Gastrocnemius medialis (tissue), 4 donors: ENCODE measurements around the gene PPT1. TPM values are rescaled to one million over a fixed set of nuclear protein-coding genes. Genes with fewer than 3 reads are reported as not detected.

Source experiments
- ATAC-seq, 2 donors: fragments of 150-250 bp; one replicate each; pipeline ENCODE4 v1.9.1; 2016
- DNase-seq, 2 donors: peaks; one replicate each; pipeline ENCODE4 v3.0.0-alpha.2; 2019
- H3K27ac ChIP-seq, 4 donors: fragments of 200-600 bp; sonication (generic); 1 replicate in 1 of 4; 2 replicates in 3 of 4; pipeline ENCODE4 v1.5.1; 2016 to 2018; ENCODE audit warnings: mild to moderate bottlenecking in 2 of 4, moderate library complexity in 1 of 4
- H3K27me3 ChIP-seq, 3 donors: fragments of 200-600 bp; sonication (generic) in 2 of 3; 1 replicate in 1 of 3; 2 replicates in 2 of 3; pipeline versions ENCODE4 v1.5.1 to v1.6.0; 2016 to 2019; ENCODE audit warnings: mild to moderate bottlenecking in 1 of 3, moderate library complexity in 1 of 3
- H3K36me3 ChIP-seq, 2 donors: fragments of 200-600 bp; sonication (generic) in 1 of 2; one replicate each; pipeline ENCODE4 v1.5.1; 2017 to 2018
- H3K4me1 ChIP-seq, 2 donors: fragments of 200-600 bp; sonication (generic) in 1 of 2; one replicate each; pipeline ENCODE4 v1.5.1; 2016 to 2017; ENCODE audit warnings: mild to moderate bottlenecking in 2 of 2
- H3K4me3 ChIP-seq, 4 donors: fragments of 200-600 bp; sonication (generic) in 3 of 4; 1 replicate in 1 of 4; 2 replicates in 3 of 4; pipeline ENCODE4 v1.5.1; 2016 to 2019; ENCODE audit warnings: mild to moderate bottlenecking in 2 of 4
- H3K9me3 ChIP-seq, 3 donors: fragments of 200-600 bp; sonication (generic) in 2 of 3; 1 replicate in 1 of 3; 2 replicates in 2 of 3; pipeline ENCODE4 v1.5.1; 2016 to 2019
- POLR2A ChIP-seq, 2 donors: fragments of 450-650 bp; IDR thresholded peaks; one replicate each; pipeline ENCODE4 v1.6.1; 2017; ENCODE audit warnings: antibody characterized with exemption in 2 of 2, mild to moderate bottlenecking in 2 of 2, moderate library complexity in 2 of 2
- in situ Hi-C, 4 donors: fragments of 200-750 bp; cut with MboI; loops; one replicate each; pipeline versions ENCODE4 v1.15.0 to v1.8.0; 2017; ENCODE audit warnings: low sequenced_read_pairs in 4 of 4
- intact Hi-C: fragments of 100-400 bp; cut with DNase I; formaldehyde crosslinking; loops from one replicate; pipeline ENCODE4 v1.15.1; 2023; ENCODE audit warnings: low total_unique reads
- total RNA-seq, 4 donors: library from RNA; depleted of rRNA; stranded (reverse); fragments of >200 nt; gene quantifications; one replicate each; pipeline versions ENCODE4 v1.1.0 to v1.2.3, GENCODE V29; 2016
- TF ChIP-seq, protein P1 (sequence below), 5 experiments: fragments of 450-650 bp in 3 of 5; fragments of 200-600 bp in 2 of 5; sonication (generic) in 2 of 5; IDR thresholded peaks in 4 of 5; conservative IDR thresholded peaks in 1 of 5; 1 replicate in 4 of 5; 2 replicates in 1 of 5; pipeline ENCODE4 v1.5.1; 2016 to 2019; ENCODE audit warnings: antibody characterized with exemption in 5 of 5, mild to moderate bottlenecking in 3 of 5, moderate library complexity in 3 of 5

PPT1 gene
- total RNA-seq, 4 donors from 2014 or later: 8.5 to 23.2 (median 13.4) TPM

DNA sequence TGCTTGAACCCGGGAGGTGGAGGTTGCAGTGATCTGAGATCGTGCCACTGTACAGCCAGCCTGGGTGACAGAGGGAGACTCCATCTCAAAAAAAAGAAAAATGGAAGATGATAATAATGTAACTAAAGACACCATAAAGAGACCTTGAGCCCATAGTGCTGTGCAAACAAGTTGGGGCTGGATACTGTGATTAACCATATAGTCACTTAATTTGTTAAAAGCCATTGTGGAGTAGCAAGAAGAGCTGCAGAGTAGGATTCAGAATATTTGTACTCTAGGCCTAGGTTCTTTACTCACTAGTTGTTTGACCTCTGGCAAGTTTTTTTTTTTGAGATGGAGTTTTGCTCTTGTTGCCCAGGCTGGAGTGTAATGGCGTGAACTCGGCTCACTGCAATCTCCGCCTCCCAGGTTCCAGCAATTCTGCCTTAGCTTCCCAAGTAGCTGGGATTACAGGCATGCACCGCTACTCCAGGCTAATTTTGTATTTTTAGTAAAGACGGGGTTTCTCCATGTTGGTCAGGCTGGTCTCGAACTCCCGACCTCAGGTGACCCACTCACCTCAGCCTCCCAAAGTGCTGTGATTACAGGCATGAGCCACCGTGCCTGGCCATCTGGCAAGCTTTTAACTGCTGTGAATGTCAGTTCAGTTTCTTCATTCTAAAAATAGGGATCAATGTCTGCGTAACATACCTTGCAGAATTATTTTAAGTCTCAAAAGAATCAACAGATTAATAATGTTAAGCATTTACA, 43.7 kb downstream of the PPT1 start:
- H3K9me3 ChIP-seq: no peaks in the 10 kb centered on the region
- no peak overlapping the region for H3K4me3 ChIP-seq
- DNase-seq (no peak), ATAC-seq (peak in 1 of 2 donors; percentile 55)
- intact Hi-C loops (no loop called here), in situ Hi-C loops (no loop called here)
- no peaks in the 10 kb centered on the region for H3K27me3 ChIP-seq
- H3K4me1 ChIP-seq: peaks cover 26 to 37% of the 10 kb centered on the region in 2 donors
- peak overlapping the region in 2 of 4 donors; percentile 31 to 40 for H3K27ac ChIP-seq
- H3K36me3 ChIP-seq: no peaks in the 10 kb centered on the region
- TF ChIP-seq, protein P1, sequence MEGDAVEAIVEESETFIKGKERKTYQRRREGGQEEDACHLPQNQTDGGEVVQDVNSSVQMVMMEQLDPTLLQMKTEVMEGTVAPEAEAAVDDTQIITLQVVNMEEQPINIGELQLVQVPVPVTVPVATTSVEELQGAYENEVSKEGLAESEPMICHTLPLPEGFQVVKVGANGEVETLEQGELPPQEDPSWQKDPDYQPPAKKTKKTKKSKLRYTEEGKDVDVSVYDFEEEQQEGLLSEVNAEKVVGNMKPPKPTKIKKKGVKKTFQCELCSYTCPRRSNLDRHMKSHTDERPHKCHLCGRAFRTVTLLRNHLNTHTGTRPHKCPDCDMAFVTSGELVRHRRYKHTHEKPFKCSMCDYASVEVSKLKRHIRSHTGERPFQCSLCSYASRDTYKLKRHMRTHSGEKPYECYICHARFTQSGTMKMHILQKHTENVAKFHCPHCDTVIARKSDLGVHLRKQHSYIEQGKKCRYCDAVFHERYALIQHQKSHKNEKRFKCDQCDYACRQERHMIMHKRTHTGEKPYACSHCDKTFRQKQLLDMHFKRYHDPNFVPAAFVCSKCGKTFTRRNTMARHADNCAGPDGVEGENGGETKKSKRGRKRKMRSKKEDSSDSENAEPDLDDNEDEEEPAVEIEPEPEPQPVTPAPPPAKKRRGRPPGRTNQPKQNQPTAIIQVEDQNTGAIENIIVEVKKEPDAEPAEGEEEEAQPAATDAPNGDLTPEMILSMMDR (IDR thresholded peaks at IDR 0.05 in 4 of 5, conservative IDR thresholded peaks at IDR 0.05 in 1 of 5): no peak
- no peak for TF ChIP-seq POLR2A (IDR thresholded peaks at IDR 0.05)

DNA sequence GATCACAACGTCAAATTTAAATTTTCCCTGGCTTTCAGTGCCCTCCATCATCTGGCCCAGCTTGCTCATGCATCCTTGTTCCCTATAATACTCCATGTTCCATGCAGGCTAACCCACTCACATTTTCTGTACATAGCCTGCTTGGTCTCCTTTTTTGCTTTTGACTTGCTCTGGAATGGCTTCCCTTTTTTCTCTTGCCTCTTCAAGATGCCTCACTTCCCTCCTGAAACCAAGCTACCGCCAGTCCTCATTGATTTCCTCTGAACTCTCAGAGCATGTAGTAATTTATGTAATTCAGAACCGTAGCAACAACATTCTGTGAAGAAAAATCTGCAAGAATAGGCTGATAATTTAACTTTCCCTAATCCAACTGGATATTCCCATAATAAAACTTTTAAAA, 46.2 kb downstream of the PPT1 start:
- H3K27ac ChIP-seq: no peak overlapping the region
- no peak overlapping the region for H3K4me3 ChIP-seq
- no peak for DNase-seq
- no peak for ATAC-seq
- intact Hi-C loops: no loop called here
- no peaks in the 10 kb centered on the region for H3K36me3 ChIP-seq
- in situ Hi-C loops: no loop called here
- H3K4me1 ChIP-seq: peaks cover 22 to 28% of the 10 kb centered on the region in 2 donors
- no peak for TF ChIP-seq POLR2A (IDR thresholded peaks at IDR 0.05)
- TF ChIP-seq, protein P1 (IDR thresholded peaks at IDR 0.05 in 4 of 5, conservative IDR thresholded peaks at IDR 0.05 in 1 of 5): no peak
- no peaks in the 10 kb centered on the region for H3K9me3 ChIP-seq
- no peaks in the 10 kb centered on the region for H3K27me3 ChIP-seq

DNA sequence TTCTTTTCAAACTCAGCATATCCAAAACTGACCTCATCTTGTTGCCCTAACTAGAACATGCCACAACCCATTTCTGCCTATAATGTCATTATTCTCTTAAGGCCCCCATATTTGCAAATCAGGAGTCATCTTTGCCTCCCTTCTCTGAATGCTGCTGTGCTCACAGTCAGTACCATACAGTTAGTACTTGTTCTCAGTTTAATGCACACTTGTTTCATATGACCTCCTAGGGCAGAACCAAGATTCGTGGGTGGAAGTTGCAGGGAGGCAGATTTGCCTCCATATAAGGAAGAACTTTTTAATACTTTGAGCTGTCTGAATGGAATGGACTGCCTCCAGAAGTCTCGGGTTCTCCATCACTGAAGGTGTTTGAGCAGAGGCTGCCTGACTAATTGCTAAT, 47.3 kb downstream of the PPT1 start:
- in situ Hi-C loops (no loop called here), intact Hi-C loops (no loop called here)
- H3K36me3 ChIP-seq: no peaks in the 10 kb centered on the region
- no peak for TF ChIP-seq POLR2A (IDR thresholded peaks at IDR 0.05)
- TF ChIP-seq, protein P1 (IDR thresholded peaks at IDR 0.05 in 4 of 5, conservative IDR thresholded peaks at IDR 0.05 in 1 of 5): no peak
- H3K4me3 ChIP-seq: no peak overlapping the region
- no peaks in the 10 kb centered on the region for H3K27me3 ChIP-seq
- H3K27ac ChIP-seq: peak overlapping the region in 2 of 4 donors; percentile 11 to 23
- peaks cover 25 to 33% of the 10 kb centered on the region in 2 donors for H3K4me1 ChIP-seq
- DNase-seq (no peak), ATAC-seq (no peak)
- H3K9me3 ChIP-seq: no peaks in the 10 kb centered on the region

DNA sequence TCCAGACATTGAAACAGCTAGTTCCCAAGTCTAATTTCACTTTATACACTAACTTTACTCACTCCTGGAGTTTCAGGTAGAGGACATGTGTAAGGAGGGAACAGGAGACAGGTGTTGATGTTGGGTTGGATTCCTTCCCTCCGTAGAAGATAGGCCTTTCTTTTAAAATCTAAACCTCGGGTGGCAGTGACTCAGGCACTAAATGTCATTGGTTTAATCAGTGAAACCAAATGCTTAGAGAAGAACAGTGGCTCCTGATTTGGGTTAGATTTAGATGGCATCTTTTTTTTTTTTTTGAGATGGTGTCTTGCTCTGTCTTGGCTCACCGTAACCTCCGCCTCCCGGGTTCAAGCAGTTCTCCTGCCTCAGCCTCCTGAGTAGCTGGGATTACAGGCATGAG, 49.3 kb downstream of the PPT1 start:
- Histone ChIP-seq H3K36me3 (no peaks in the 10 kb centered on the region), H3K27ac (peak overlapping the region in 2 of 4 donors; percentile 3 to 22), H3K4me3 (no peak overlapping the region), H3K9me3 (no peaks in the 10 kb centered on the region), H3K27me3 (no peaks in the 10 kb centered on the region), H3K4me1 (peaks cover 21 to 49% of the 10 kb centered on the region in 2 donors)
- ATAC-seq: no peak
- no peak for DNase-seq
- in situ Hi-C loops (no loop called here), intact Hi-C loops (no loop called here)
- TF ChIP-seq, protein P1 (IDR thresholded peaks at IDR 0.05 in 4 of 5, conservative IDR thresholded peaks at IDR 0.05 in 1 of 5): no peak
- no peak for TF ChIP-seq POLR2A (IDR thresholded peaks at IDR 0.05)
